HG03175 (cell line): ENCODE data around the gene COL6A1.
"Not testable (repeated sequence)": the region's sequence is repeated elsewhere in the genome, so short reads cannot be mapped to it uniquely, and the experiment has no call there.

Experiments used
- ATAC-seq: cut with Tn5 transposase; IDR thresholded peaks from one replicate; pipeline ENCODE4 v1.9.1; 2021; ENCODE audit warnings: mild to moderate bottlenecking, moderate library complexity; ENCODE audit not compliant: unreplicated experiment

The COL6A1 gene

DNA sequence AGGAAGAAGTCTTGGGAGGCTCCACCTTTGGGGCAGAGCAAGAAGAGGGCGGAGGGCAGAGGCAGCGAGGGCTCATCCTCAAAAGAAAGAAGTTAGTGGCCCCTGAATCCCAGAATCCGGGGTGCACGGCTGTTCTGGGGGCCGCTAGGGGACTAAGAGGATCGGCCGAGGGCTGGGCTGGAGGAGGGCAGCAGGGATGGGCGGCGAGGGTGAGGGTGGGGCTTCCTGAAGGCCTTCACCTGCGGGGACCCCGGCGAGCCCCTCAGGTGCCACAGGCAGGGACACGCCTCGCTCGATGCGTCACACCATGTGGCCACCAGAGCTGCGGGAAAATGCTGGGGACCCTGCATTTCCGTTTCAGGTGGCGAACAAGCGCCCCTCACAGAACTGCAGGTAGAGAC lies 23.9 kb downstream of the COL6A1 start:
- ATAC-seq = no peak

DNA sequence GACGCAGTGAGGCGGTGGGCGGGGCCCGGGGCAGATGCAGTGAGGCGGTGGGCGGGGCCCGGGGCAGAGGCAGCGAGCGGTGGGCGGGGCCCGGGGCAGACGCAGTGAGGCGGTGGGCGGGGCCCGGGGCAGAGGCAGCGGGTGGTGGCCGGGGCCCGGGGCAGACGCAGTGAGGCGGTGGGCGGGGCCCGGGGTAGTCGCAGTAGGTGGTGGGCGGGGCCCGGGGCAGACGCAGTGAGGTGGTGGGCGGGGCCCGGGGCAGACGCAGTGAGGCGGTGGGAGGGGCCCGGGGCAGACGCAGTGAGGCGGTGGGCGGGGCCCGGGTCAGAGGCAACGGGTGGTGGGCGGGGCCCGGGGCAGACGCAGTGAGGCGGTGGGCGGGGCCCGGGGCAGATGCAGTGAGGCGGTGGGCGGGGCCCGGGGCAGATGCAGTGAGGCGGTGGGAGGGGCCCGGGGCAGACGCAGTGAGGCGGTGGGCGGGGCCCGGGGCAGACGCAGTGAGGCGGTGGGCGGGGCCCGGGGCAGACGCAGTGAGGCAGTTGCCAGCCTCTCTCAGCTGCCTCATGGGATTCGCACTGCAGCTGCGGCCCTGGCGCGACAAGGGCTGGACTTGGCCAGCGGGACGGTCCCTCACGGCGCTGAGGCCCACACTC lies 24.4 kb downstream of the COL6A1 start:
- ATAC-seq = not testable (repeated sequence)

DNA sequence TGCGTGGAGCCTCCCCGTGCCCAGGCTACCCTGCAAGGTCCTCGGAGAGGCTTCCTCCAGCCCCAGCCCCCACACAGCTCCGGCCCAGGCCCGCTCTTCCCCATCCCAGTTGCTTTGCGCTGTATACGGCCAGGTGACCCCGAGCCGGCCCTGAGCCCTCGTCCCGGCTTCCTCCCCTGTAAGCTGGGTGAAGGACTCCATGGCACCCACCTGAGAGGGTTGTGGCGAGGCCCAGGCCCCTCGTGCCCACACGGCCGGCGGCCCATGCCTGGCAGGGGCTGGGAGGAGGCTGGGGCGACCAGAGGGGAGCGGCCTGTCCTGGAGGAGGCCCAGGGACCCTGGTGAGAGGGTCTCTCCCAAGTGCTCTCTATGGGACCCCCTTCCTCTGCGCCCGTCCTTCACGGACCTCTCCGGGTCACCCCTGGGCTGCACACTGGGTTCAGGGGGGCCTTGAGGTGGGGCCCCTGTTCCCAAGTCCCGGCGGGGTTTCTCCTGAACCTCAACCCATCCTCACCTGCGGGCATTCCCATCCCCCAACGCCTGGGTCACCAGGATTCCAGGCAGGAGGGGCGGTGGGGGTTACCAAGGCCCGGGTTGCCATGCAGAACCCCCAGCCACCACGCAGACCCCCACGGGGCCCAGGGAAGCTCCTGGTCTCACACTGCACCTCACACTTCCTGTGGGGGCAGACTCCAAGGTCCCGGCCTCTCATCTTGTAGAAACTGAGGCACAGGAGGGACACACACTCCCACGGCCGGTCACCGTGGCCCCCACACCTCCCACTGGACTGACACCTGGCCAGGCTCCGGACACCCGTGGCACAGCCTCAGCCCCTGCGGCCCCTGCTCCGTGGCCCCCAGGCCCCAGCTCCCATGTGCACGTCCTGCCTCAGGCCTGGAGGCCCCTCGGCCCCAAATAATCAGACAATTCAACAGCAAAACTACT lies 25.2 kb downstream of the COL6A1 start:
- ATAC-seq = no peak

DNA sequence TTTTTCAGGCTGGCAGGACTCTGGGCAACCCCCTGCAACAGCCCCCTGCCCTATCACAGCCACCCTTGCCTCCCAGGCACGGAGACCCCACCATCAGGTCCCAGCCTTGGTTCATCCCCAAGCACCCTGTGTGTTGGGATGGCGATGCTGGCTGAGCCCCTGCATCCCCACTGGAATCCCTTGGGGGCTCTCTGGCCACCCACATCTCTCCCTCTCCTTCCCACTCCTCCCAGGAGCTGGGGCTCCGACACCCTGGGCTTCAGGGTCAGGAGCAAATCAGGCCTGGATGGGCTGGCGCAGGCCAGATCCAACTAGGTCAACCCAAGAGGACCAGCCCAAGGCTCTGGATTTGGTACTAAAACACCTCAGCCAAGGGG lies 25.9 kb downstream of the COL6A1 start:
- ATAC-seq = no peak

DNA sequence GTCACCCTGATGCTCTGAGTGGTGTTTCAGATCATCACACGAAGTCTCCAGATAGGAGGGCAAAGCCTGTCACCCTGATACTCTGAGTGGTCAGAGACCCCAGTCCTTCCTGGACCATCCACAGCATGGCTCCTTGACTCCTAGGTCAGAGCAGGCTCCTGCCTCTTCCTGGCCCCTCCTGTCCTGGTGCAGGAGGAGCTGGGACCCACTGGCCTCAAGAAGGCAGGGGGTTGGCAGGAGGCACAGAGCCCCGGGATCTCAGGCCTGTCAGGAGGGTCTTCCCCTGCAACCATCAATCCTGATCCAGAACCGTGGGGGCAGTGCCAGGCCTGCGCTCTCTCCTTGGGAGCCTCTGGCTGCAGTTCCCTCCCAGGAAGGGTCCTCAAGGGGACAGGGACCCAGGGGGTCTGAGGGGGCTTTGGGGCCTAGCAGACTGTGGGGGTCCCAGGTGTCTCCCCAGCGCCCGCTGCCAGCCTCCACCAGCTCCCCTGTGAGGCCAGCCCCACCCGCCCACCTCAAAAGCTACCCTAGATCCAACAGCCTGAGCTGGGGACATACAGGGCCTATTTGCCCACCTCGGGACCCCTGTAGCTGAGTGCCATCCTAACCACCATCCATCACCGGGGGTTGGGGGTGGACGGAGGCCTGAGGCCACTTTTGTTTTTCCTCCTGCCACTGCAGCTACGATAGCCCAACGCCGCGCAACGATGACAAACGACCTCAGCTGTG lies 27.5 kb downstream of the COL6A1 start:
- ATAC-seq = no peak

DNA sequence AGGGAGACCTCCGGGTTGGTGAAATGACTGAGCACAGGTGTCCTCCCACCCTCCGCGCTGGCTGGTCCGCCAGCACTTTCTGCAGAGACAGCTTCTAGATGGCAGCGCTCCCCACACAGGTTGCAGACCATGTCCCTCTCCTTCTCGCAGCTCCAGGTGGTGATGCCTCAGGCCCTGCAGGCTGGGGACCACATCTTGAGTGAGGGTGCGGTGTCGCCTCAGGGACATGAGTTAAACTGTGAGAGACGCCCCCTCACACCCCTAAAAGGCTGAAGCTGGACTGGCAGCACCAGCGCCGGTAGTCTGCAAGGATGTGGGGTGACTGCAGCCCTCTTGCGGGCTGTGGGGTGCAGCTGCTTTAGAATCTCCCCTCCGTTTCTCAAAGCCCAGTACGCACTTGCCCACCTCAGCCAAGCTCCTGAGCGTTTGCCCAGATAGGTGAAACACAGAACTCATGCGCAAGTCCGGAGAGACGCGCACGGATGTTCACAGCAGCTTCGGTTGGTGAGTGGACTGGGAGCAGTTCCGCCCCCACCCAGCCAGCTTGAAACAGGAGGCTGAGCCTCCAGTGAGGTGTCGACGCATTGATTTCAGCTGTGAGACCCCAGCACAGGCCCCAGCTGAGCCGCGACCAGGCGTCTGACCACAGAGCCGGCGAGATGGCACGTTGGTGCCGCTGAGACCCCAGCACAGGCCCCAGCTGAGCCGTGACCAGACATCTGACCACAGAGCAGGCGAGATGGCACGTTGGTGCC lies 28.6 kb downstream of the COL6A1 start:
- no peak for ATAC-seq

DNA sequence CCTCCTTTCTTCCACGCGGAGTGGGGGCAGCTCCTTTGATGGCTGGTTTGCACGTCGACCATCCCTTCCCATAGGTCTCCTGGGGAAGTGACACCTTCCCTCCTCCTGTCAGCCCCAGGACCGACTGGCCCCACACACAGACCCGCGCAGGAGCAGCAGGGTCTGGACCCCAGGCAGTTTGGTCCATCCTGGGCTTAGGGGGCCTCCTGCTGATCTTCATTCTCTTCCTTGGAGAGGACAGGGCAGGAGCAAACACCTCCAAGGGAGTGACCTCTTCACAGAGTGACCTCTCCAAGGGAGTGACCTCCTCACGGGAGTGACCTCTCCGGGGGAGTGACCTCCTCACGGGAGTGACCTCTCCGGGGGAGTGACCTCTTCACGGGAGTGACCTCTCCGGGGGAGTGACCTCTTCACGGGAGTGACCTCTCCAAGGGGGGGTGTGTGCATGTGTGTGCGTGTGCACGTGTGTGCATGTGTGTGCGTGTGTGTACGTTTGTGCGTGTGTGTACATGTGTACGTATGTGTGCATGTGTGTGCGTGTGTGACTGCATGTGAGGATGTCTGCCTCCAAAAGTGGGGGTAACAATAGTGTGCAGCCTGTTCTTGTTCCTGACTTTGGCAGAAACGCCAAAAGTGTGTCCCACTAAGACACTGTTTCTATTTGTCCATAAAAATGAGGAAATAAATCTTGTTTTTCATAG lies 29.8 kb downstream of the COL6A1 start:
- ATAC-seq = no peak

DNA sequence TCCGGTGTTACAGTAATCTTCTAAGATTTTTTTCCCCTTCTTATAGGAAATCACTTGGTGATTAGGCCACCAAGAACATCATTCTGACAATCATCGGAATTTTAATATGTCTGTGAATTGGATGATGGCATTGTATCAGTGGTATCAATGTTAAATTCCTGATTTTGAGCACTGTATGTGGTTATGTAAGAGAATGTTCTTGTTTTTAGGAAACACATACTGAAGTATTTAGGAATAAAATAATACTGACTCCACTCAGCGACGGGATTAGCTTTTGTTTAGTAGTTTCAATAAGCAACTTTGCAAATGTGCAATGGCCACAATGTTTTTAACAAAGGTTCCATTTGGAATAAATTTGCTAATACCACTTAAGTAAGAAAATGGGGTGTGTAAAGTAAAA lies 30.6 kb downstream of the COL6A1 start:
- ATAC-seq = no peak

DNA sequence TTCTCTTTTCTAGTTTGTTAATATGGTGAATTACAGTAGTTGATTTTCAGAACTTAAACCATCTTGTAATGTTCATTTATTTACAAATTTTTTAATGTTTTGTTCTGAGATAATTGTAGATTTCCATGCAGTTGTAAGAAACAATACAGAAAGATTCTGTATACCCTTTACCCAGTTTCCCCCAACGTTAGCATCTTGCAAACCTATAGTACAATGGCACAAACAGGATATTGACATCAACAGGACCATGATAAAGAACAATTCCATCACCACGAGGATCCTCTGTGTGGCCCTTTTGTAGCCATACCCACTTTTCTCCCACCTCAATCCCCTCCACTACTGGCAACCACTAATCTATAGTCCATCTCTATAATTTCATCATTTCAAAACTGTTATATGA lies 33.3 kb downstream of the COL6A1 start:
- ATAC-seq = no peak

DNA sequence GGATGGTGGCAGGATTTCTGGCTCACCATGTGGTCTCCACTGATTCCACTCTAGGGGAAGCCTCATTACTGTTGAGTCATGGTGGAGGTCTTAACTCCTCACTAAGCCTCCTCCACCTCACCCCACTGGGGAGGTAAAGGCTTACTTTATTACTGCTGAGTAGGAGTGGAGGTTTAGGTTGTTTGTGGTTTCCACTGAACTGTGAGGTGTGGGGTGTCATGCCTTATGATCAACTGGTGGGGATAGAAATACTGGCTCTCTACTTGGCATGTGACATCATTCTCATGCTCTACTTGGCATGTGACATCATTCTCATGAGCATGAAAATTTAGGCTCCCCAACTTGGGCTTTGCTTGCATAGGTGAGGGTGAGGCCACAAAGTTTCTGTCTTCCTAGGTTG lies 35.6 kb downstream of the COL6A1 start:
- no peak for ATAC-seq

DNA sequence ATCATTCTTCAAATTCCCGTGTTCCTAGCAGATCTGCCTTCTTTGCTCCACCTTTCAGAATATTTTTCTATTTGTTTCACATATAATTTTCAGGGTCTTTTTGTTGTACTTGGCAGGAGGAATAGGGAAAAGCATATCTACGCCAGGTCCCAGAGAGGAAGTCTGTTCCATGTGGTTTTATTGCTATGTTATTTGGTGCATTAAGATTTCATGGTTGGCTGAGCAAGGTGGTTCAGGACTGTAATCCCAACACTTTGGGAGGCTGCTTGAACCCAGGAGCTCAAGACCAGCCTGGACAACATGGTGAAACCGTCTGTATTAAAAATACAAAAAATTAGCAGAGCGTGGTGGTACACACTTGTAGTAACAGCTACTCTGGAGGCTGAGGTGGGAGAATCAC lies 36.1 kb downstream of the COL6A1 start:
- no peak for ATAC-seq

DNA sequence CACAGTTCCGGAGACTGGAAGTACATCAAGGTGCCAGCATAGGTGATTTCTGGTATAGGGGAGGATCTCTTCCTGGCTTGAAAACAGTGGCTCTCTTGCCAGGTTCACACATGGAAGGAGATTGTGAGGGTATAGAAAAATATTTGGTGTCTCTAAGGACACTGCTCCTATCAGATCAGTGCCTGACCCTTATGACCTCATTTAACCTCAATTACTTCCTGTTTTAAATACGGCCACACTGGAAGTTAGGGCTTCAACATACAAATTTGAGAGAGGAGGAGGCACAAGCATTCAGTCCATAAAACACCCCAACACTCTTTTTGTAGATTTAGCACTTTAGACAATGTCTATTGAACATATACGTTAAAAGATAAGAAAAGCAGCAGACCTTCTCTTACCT lies 37.0 kb downstream of the COL6A1 start:
- ATAC-seq = no peak

DNA sequence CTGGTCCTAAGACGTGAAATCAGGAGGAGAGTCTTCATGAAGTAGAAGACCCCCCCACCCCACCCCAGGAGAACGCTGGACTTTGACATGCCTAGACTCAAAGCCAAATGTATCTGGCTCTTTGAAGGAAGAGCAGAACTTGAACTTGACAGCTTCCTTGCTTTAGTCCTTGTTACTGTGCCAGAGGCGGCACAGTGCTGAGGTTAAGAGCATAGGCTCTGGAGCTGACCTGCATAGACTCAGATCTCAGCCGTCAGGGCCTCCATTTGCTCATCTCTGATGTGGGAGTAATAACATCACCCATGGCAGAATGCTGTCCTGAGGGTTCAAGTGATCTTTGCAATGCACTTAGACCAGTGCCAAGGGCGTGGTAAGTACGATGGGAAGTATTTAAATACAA lies 39.0 kb downstream of the COL6A1 start:
- ATAC-seq = no peak

DNA sequence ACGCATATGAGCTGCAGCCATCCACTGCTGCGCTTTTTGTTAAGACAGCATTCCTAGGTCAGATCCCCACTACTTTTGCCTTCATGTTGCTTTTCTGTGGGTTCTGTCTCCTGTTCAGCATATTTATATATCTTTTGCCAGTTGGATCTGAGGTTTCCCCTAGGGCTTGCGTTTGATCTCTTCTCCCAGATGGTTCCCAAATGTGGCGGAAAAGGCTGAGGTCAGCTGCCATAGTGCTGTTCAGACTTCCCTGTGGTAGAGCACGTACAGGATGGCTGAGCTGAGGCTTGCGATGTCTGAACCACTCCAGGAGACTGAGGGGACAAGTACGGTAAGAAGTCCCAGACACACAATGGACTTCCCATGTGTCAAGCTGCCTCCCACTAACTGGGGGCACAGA lies 39.8 kb downstream of the COL6A1 start:
- ATAC-seq = no peak

DNA sequence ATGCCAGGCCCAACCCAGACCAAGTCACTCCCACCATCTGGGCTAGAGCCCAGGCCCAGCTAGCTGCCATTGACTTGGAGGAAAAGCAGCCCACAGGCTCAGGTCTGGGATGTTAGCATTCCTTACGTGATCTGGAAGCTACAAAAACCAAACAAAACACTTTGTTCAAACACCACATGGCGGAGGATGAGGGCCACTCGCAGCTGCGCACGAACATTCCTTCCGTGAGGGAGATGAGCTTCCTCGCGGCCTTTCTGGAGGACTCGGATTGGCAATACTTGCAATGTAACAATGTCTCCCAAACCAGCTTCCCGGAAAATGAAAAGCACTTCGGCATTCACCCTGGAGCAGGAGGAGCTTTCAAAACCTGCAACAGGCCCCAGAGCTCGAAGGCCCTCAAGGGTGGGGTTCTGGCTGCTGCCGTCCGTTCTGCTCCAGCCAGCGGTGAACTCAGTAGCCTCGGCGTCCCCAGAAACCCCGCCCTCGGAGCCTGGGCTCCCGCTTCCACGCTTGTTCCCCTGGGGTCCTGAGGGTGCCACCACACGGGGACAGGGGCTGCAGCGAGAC lies 40.5 kb downstream of the COL6A1 start:
- ATAC-seq = no peak

DNA sequence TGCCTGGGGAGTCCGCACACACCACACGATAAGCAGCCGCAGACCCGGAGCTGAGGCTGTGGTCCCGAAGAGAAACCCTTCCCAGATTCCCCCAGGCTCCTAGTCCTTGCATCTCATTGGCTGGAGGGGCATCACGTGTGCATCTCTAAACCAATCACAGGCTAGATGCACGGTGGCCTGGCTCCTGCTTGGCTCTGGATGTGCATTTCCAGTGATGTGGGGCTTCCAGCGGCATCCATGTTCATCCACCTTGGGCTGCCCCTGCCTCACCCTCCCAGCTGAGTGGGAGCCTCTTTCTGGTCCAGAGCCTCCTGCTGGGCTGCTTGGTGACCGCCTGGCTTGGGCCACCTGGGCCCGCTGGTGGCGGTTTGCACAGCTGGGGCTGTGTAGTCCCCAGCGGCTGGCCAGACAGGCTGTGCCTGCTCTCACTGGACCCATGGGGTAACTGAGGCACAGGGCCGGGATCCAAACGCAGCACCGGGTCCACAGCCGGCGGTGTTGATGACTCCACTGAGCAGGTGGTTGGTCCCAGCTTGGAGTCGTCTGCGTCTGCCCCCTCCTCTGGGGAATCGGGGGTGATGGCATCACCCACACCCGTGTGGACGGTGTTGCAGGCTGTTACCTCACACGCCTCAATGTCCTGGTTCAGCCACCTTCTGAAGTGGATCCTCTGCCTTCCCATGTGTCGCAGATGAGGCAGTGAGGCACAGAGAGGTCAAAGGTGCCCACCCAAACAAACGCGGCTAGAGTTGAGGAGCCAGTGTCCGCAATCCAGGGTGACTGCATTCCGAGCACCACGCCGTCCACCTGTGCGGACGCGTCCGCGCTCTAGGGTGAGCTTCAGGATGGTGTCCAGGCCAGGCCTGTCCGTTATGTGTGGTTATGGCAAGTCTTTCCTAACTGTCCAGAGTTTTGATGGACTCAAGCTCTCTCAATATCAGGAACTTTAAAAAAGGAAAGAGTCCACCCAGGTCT lies 41.3 kb downstream of the COL6A1 start:
- no peak for ATAC-seq

DNA sequence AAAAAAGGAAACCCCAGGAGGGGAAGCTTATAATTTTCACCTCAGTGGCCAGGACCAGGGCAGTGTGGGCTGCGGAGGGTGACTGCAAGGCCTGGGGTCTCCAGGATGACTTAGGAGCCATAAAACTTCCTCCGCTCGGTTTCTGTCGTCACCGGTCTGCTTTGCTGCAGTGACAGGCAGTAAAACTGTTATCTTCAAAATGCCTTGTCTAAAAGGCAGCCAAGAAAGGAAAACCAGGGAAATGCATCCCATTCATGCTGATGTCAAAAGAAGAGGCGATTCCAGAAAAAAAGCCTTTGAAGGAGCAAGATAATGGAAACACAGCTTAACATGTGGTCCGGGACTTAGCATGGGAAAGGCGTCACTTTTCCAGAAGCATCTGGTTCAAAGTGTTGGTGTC lies 42.0 kb downstream of the COL6A1 start:
- ATAC-seq = no peak

DNA sequence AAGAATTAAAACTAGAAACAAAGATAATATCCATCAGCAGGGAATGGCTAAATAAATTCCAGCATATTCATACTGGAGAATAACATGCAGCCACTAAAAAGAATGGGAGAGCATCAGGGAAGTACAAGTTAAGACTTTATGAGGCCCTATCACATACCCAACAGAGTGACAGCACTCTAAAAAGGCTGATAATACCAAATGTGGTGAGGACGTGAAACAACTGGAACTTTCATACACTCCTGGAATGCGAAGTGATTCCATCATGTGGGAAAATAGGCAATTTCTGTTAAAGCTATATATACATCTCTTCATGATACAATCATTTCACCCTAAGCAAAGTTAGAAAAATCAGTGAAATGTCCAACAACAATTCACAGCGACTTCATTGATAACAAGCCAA lies 42.6 kb downstream of the COL6A1 start:
- no peak for ATAC-seq
